K562 (cell line): Measurements from ENCODE around the gene MAP3K14. TPM values are rescaled to one million over a fixed set of nuclear protein-coding genes. Genes with fewer than 3 reads are reported as not detected.
A peak's percentile ranks its signal among the peaks of the same experiment; 100 is the strongest.

Experiments used
- BHLHE40 ChIP-seq: IDR thresholded peaks from 2 replicates; pipeline ENCODE4 v1.6.1; 2011; ENCODE audit warnings: low read length, improper control_type of control experiment
- CHD1 ChIP-seq: fragments of 200-600 bp; sonication (generic); IDR thresholded peaks from one replicate; pipeline ENCODE4 v1.6.1; 2012; ENCODE audit warnings: mild to moderate bottlenecking, moderate library complexity, low read length, inconsistent platforms
- CTCF ChIP-seq, 3 experiments: IDR thresholded peaks in 2 of 3; conservative IDR thresholded peaks in 1 of 3; 2 replicates each; pipeline ENCODE4 v1.5.1; 2011 to 2012; ENCODE audit warnings: low read length in 3 of 3, mild to moderate bottlenecking in 3 of 3, control low read depth in 2 of 3, improper control_type of control experiment in 1 of 3, inconsistent platforms in 1 of 3, low read depth in 1 of 3, mixed read lengths in 1 of 3, moderate library complexity in 1 of 3; ENCODE audit not compliant: insufficient read depth in 2 of 3
- HCFC1 ChIP-seq: IDR thresholded peaks from 2 replicates; pipeline ENCODE4 v1.6.1; 2012; ENCODE audit warnings: low read depth, low read length, improper control_type of control experiment
- JUN ChIP-seq, 2 experiments: sonication (generic) in 1 of 2; formaldehyde crosslinking in 1 of 2; IDR thresholded peaks; 2 replicates each; pipeline versions ENCODE4 v1.6.1 to v1.8.0; 2012 to 2022; ENCODE audit warnings: borderline replicate concordance in 2 of 2, mild to moderate bottlenecking in 2 of 2, improper control_type of control experiment in 1 of 2, low read depth in 1 of 2, low read length in 1 of 2, missing genetic modification reagents in 1 of 2
- KAT2B ChIP-seq: IDR thresholded peaks from one replicate; pipeline ENCODE4 v1.6.1; 2012; ENCODE audit warnings: low read depth, mild to moderate bottlenecking, control low read depth, inconsistent platforms, low read length, moderate library complexity
- KLF1 ChIP-seq: fragments of 450-650 bp; IDR thresholded peaks from 2 replicates; pipeline ENCODE4 v1.6.1; 2016; ENCODE audit warnings: missing genetic modification characterization, missing compliant biosample characterization
- KLF6 ChIP-seq: fragments of 250-450 bp; sonication (Bioruptor Pico); IDR thresholded peaks from 2 replicates; pipeline ENCODE4 v1.4.0; 2020; ENCODE audit warnings: mild to moderate bottlenecking, moderate library complexity, borderline replicate concordance
- MAFG ChIP-seq: fragments of 450-650 bp; conservative IDR thresholded peaks from 2 replicates; pipeline ENCODE4 v1.6.1; 2016; ENCODE audit warnings: missing genetic modification characterization, missing compliant biosample characterization
- MAZ ChIP-seq, 2 experiments: fragments of 450-650 bp in 1 of 2; sonication (generic) in 1 of 2; formaldehyde crosslinking; IDR thresholded peaks in 1 of 2; conservative IDR thresholded peaks in 1 of 2; 2 replicates each; pipeline versions ENCODE4 v1.4.0 to v1.5.0; 2020; ENCODE audit warnings: mild to moderate bottlenecking in 1 of 2, missing genetic modification reagents in 1 of 2
- MNT ChIP-seq, 2 experiments: fragments of 450-650 bp; conservative IDR thresholded peaks; 2 replicates each; pipeline ENCODE4 v1.6.1; 2017; ENCODE audit warnings: mild to moderate bottlenecking in 2 of 2, moderate library complexity in 2 of 2
- MYC ChIP-seq, 2 experiments: fragments of 250-450 bp in 1 of 2; sonication (Bioruptor Pico) in 1 of 2; IDR thresholded peaks; 2 replicates each; pipeline versions ENCODE4 v1.5.1 to v1.6.1; 2012 to 2021; ENCODE audit warnings: low read depth in 2 of 2, borderline replicate concordance in 1 of 2, improper control_type of control experiment in 1 of 2, low read length in 1 of 2, mild to moderate bottlenecking in 1 of 2, moderate library complexity in 1 of 2
- NFATC3 ChIP-seq: fragments of 450-650 bp; IDR thresholded peaks from 2 replicates; pipeline ENCODE4 v1.6.1; 2017; ENCODE audit warnings: mild to moderate bottlenecking
- POLR2B ChIP-seq: fragments of 450-650 bp; IDR thresholded peaks from 2 replicates; pipeline ENCODE4 v1.6.1; 2018; ENCODE audit warnings: low read depth; ENCODE audit not compliant: partially characterized antibody
- RBM17 ChIP-seq: fragments of 200-400 bp; formaldehyde crosslinking; IDR thresholded peaks from 2 replicates; pipeline ENCODE4 v1.6.1; 2017; ENCODE audit warnings: low read depth, mild to moderate bottlenecking, low read length, borderline replicate concordance
- SP1 ChIP-seq: sonication (generic); formaldehyde crosslinking; IDR thresholded peaks from 2 replicates; pipeline ENCODE4 v1.8.1; 2022; ENCODE audit warnings: mild to moderate bottlenecking, missing genetic modification reagents
- TAL1 ChIP-seq: fragments of 450-650 bp; IDR thresholded peaks from 2 replicates; pipeline ENCODE4 v1.6.1; 2016; ENCODE audit warnings: mild to moderate bottlenecking
- TBL1XR1 ChIP-seq, 2 experiments: IDR thresholded peaks; 2 replicates each; pipeline ENCODE4 v1.6.1; 2012; ENCODE audit warnings: improper control_type of control experiment in 2 of 2, low read length in 2 of 2, mild to moderate bottlenecking in 1 of 2
- TFAM ChIP-seq: fragments of 250-450 bp; sonication (Bioruptor Pico); conservative IDR thresholded peaks from 2 replicates; pipeline ENCODE4 v1.5.0; 2021; ENCODE audit warnings: mild to moderate bottlenecking, moderate library complexity
- TFE3 ChIP-seq: fragments of 450-650 bp; formaldehyde crosslinking; IDR thresholded peaks from 2 replicates; pipeline ENCODE4 v1.4.0; 2020; ENCODE audit warnings: mild to moderate bottlenecking, mixed read lengths
- ZC3H11A ChIP-seq: IDR thresholded peaks from 2 replicates; pipeline ENCODE4 v1.6.1; 2012; ENCODE audit warnings: low read depth, low read length, improper control_type of control experiment
- polyA plus RNA-seq, 8 experiments: library from polyadenylated mRNA; depleted of rRNA in 4 of 8; stranded (reverse) in 5 of 8; unstranded in 3 of 8; fragments of >200 nt; fragmentation: Nextera tagmentation in 2 of 8; fragmentation: Illumina TruSeq in 1 of 8; extraction: Ambion mirVana in 2 of 8; extraction: Trizol in 1 of 8; gene quantifications; 2 replicates each; pipeline versions ENCODE4 v1.2.1 to v1.2.3, GENCODE V29; 2011 to 2014; ENCODE audit warnings: inconsistent platforms in 1 of 8, missing spikeins in 1 of 8
- total RNA-seq, 7 experiments: library from RNA; depleted of rRNA in 6 of 7; stranded (reverse); fragments of >200 nt in 6 of 7; fragmentation: Illumina TruSeq in 2 of 7; extraction: Trizol in 2 of 7; gene quantifications; 2 replicates each; pipeline versions ENCODE4 v1.2.1 to v1.2.3, GENCODE V29; 2011 to 2021; ENCODE audit warnings: low replicate concordance in 1 of 7

MAP3K14 gene
- total and polyA plus RNA-seq, 9 of the 15 experiments (the other 6 are each of a cell fraction or from before 2014, with no cell fraction given) = 0.45 to 8.7 (median 3.2) TPM

DNA sequence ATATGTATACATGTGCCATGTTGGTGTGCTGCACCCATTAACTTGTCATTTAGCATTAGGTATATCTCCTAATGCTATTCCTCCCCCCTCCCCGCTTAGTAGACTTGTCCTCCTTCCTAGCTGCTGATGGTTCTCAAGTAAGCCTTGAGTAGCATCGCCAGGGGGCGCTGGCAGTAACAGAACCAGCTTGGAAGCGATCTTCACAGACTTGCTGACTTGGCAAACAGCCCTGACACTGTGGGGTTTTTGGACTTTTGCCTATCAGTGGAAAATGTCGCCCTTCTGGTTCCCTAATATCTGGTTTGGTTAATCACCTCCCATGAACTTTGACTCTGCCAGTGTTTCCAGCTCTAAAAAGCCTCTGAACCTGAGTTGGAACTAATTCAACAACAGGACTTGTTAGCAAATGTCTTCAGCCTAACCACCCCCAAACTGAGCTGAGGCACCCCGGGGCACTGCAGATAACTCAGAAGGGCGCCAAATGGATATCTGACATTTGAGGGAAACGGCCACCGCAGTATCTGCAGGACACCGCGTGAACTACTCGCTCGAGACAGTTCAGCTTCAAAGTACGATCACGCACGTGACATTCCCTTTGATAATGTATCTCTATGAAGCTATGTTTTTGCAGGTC lies 39.5 kb downstream of the MAP3K14 start (continued):
- TF ChIP-seq JUN (IDR thresholded peaks at IDR 0.05; ENCODE audit: borderline replicate concordance, low read depth, low read length) = 0 out of 2 replicates have a peak, but pooled peaks have one; percentile 10
- no peak for TF ChIP-seq JUN (CRISPR knock-in tag; IDR thresholded peaks at IDR 0.05; ENCODE audit: borderline replicate concordance)
- 0 out of 2 replicates have a peak, but pooled peaks have one; percentile 8 for TF ChIP-seq HCFC1
- peak; percentile 12; the same call in 1 of the 2 replicates for TF ChIP-seq KLF6 (CRISPR knock-in tag)
- peak; percentile 17 to 49; a peak in 1 of 4 replicates for TF ChIP-seq MAZ (CRISPR knock-in tag; conservative IDR thresholded peaks at IDR 0.05 in 1 of 2, IDR thresholded peaks at IDR 0.05 in 1 of 2)
- peak; percentile 87 to 92 (median 89) for TF ChIP-seq CTCF (IDR thresholded peaks at IDR 0.05 in 2 of 3, conservative IDR thresholded peaks at IDR 0.05 in 1 of 3; ENCODE audit: insufficient read depth in 2 of 3, low read depth in 1 of 3, low read length in 3 of 3)
- TF ChIP-seq TAL1 = peak; percentile 41; the same call in 1 of the 2 replicates
- TF ChIP-seq BHLHE40 = peak; percentile 85
- TF ChIP-seq CHD1 = no peak
- TF ChIP-seq TBL1XR1 (IDR thresholded peaks at IDR 0.05; ENCODE audit: low read length in 2 of 2) = peak in 1 of 2 experiments; percentile 46; a peak in 2 of 4 replicates
- TF ChIP-seq MNT (conservative IDR thresholded peaks at IDR 0.05) = 0 out of 4 replicates have a peak, but pooled peaks of 1 of the 2 experiments have one; percentile 43
- TF ChIP-seq TFE3 (CRISPR knock-in tag) = peak; percentile 72
- no peak for TF ChIP-seq KAT2B
- no peak for TF ChIP-seq TFAM
- TF ChIP-seq KLF1 (tag) = no peak
- TF ChIP-seq NFATC3 = no peak
- TF ChIP-seq ZC3H11A = no peak
- peak; percentile 59 for TF ChIP-seq SP1 (CRISPR knock-in tag)
- TF ChIP-seq MAFG = peak; percentile 99
- no peak for TF ChIP-seq POLR2B
- TF ChIP-seq MYC (IDR thresholded peaks at IDR 0.05; ENCODE audit: low read depth, low read length) = 0 out of 2 replicates have a peak, but pooled peaks have one; percentile 15
- no peak for TF ChIP-seq MYC (CRISPR knock-in tag; IDR thresholded peaks at IDR 0.05; ENCODE audit: borderline replicate concordance, low read depth)
- TF ChIP-seq RBM17 = no peak
